Pancreas (tissue), 10 donors: ENCODE data around the gene ITFG1. TPM values are rescaled to one million over a fixed set of nuclear protein-coding genes. Genes with fewer than 3 reads are reported as not detected.
"Not testable (repeated sequence)": the region's sequence is repeated elsewhere in the genome, so short reads cannot be mapped to it uniquely, and the experiment has no call there.

Source experiments
- ATAC-seq, 4 donors: fragments of 200-7000 bp; cut with Tn5 transposase; one replicate each; pipeline versions ENCODE4 v1.8.0 to v1.9.1; 2020; ENCODE audit warnings: mild to moderate bottlenecking in 4 of 4, moderate library complexity in 4 of 4
- DNase-seq, 6 donors: peaks; one replicate each; pipeline ENCODE4 v3.0.0-alpha.2; 2020
- FAIRE-seq: peaks from 2 replicates; lab custom pipeline; 2012; peaks lifted over from hg19 to GRCh38; lab: Jason Lieb, UNC
- H3K27ac ChIP-seq, 4 donors: fragments of 200-600 bp; sonication (generic); 1 replicate in 3 of 4; 2 replicates in 1 of 4; pipeline versions ENCODE4 v1.5.0 to v1.8.0; 2020
- H3K27me3 ChIP-seq, 4 donors: fragments of 200-600 bp; one replicate each; pipeline ENCODE4 v1.8.0; 2021
- H3K36me3 ChIP-seq, 3 donors: fragments of 200-600 bp; sonication (generic) in 1 of 3; one replicate each; pipeline versions ENCODE4 v1.5.0 to v1.8.0; 2020 to 2021
- H3K4me1 ChIP-seq, 3 donors: fragments of 200-600 bp; one replicate each; pipeline ENCODE4 v1.8.0; 2021
- H3K4me3 ChIP-seq, 4 donors: fragments of 200-600 bp; sonication (generic) in 2 of 4; one replicate each; pipeline versions ENCODE4 v1.5.0 to v1.8.0; 2020 to 2021
- H3K9me3 ChIP-seq, 4 donors: fragments of 200-600 bp; one replicate each; pipeline ENCODE4 v1.8.0; 2021
- WGBS, 2 donors: extraction: QIAGEN DNeasy Blood & Tissue Kit; methylation state at CpG; one replicate each; pipeline ENCODE4 v1.1.7; 2013; 5-methylcytosine and 5-hydroxymethylcytosine counted together
- intact Hi-C, 3 donors: fragments of 100-400 bp; cut with DNase I; formaldehyde crosslinking; loops; one replicate each; pipeline versions ENCODE4 v1.11.1 to v1.14.2; 2022
- polyA plus RNA-seq, 2 donors: library from polyadenylated mRNA; stranded (reverse); fragments of 200-250 nt; gene quantifications; one replicate each; pipeline ENCODE4 v1.2.3, GENCODE V29; 2013
- total RNA-seq, 6 donors: library from RNA; stranded (reverse); fragmentation: NEBNext Ultra II Directional in 4 of 6; extraction: Animal tissue kit (Norgen Biotek cat#: 25700) in 4 of 6; gene quantifications; one replicate each; pipeline versions ENCODE4 v1.2.1 to v1.2.4, GENCODE V29; 2021 to 2023
- TF ChIP-seq, protein P1 (sequence below), 4 donors: fragments of 200-600 bp; sonication (generic) in 3 of 4; IDR thresholded peaks; one replicate each; pipeline versions ENCODE4 v1.5.0 to v1.8.0; 2021; ENCODE audit warnings: antibody characterized with exemption in 4 of 4
- donor health status: healthy with polysubstance abuse.
- donor health status: DM: no; HTN: no; CAD: no; lungs with moderate emphysema.
- donor health status: DM: no; HTN: no; CAD: no.
- donor health status: control.
- donor health status: control.
- donor health status: Bipolar disorder and iron deficiency.
- donor health status: DM: yes; HTN: yes; CAD: no.
- donor health status: DM: no; HTN: no; CAD: no.
- donor health status: DM: no; HTN: no; CAD: no.
- donor health status: DM: yes; HTN: yes; CAD: no.

Gene ITFG1
- total and polyA plus RNA-seq, 8 donors, result 5.9 to 33.9 (median 21.2) TPM

DNA sequence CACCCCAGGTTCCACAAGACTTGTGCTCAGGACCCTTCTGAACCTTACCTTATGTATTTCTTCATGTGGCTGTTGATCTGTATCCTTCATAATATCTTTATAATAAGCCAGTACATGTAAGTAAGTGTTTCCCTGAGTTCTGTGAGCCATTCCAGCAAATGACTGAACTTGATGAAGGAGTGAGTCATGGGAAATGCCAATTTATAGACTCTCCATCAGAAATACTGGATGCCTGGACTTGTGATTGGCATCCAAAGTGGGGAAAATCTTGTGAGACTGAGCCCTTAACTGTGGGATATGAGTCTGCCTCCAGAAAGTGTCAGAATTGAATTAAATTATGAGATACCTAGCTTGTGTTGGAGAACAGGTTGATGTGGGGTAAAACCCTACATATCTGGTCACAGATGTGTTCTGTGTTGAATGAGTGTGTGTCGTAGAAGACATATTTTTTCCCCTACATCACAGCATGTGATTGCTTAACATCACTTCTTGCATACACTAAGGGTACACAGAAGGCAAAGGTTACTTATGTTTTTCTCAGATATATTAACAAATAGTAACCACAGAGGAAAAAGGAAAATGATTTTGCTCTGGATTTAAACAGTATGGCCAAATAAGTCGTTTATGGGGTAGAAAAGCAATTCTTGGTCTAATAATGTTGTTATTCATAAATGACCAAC is 247.0 kb downstream of the ITFG1 start:
- no peak for FAIRE-seq
- no peak for DNase-seq
- no peak for ATAC-seq
- H3K27me3 ChIP-seq, result no peaks in the 10 kb centered on the region
- peaks cover 0 to 16% (median 5%) of the 10 kb centered on the region in 3 donors for H3K36me3 ChIP-seq
- H3K27ac ChIP-seq, result no peak overlapping the region
- no peaks in the 10 kb centered on the region for H3K4me1 ChIP-seq
- WGBS, 2 donors, result 87 to 93% methylated on average over 2 of the region's 2 CpGs
- TF ChIP-seq, protein P1, sequence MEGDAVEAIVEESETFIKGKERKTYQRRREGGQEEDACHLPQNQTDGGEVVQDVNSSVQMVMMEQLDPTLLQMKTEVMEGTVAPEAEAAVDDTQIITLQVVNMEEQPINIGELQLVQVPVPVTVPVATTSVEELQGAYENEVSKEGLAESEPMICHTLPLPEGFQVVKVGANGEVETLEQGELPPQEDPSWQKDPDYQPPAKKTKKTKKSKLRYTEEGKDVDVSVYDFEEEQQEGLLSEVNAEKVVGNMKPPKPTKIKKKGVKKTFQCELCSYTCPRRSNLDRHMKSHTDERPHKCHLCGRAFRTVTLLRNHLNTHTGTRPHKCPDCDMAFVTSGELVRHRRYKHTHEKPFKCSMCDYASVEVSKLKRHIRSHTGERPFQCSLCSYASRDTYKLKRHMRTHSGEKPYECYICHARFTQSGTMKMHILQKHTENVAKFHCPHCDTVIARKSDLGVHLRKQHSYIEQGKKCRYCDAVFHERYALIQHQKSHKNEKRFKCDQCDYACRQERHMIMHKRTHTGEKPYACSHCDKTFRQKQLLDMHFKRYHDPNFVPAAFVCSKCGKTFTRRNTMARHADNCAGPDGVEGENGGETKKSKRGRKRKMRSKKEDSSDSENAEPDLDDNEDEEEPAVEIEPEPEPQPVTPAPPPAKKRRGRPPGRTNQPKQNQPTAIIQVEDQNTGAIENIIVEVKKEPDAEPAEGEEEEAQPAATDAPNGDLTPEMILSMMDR (IDR thresholded peaks at IDR 0.05), result no peak
- intact Hi-C loops, result no loop called here
- no peak overlapping the region for H3K4me3 ChIP-seq
- H3K9me3 ChIP-seq, result no peaks in the 10 kb centered on the region

DNA sequence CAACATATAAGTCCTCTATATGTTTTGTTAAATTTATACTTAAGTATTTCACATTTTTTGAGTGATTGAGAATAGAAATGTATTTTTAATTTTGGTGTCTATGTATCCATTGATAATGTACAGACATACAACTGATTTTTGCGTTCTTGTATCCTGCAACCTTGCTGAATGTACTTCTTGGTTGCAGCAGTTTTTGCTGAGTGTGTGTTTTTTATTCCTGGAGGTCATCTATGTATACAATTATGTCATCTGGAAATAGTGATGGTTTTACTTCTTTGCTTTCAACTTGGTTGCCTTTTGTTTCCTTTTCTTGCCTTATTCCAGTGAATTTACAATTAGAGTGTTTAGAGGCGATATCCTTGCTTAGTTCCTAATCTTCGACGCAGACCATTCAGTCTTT is 249.6 kb downstream of the ITFG1 start:
- H3K4me3 ChIP-seq, result no peak overlapping the region
- H3K4me1 ChIP-seq, result no peaks in the 10 kb centered on the region
- H3K27ac ChIP-seq, result no peak overlapping the region
- FAIRE-seq, result no peak
- no peaks in the 10 kb centered on the region for H3K27me3 ChIP-seq
- no peak for DNase-seq
- H3K36me3 ChIP-seq, result no peaks in the 10 kb centered on the region
- H3K9me3 ChIP-seq, result no peaks in the 10 kb centered on the region
- ATAC-seq, result no peak
- intact Hi-C loops, result no loop called here
- TF ChIP-seq, protein P1 (IDR thresholded peaks at IDR 0.05), result no peak
- 97 to 98% methylated on average over 4 of the region's 4 CpGs for WGBS, 2 donors

DNA sequence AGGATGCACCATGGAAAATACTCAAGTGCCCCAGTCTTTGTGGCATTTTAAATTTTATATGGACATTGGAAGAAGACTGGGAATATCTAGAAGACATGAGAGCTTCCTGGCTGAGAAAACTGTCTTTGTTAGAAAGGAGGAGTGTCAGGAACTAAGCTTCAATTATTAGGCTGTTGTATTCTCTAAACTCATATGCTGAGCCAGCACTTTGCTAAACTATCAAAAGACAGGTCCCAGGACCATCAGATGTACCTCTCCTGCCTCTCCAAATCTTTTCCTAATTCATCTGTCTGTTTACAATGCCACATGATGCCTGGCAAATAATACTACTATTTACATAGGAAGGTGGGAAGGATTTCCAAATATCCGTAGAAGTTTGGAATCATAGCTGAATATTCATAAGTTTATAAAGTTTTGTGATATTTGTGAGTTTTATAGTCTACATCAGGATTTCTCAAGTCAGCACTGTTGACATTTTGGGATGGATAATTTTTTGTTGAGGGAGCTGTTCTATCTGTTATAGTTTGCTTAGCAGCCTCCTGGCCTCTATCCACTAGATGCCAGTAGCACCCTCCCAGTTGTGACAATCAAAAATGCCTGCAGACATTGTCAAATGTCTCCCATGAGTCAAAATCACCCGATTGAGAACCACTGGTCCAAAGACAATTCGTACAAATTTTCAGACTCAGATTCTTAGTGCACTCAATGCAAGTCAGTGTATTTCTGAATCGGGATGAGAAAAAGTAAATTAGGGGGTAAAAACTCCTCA is 255.9 kb downstream of the ITFG1 start:
- no peaks in the 10 kb centered on the region for H3K36me3 ChIP-seq
- no peaks in the 10 kb centered on the region for H3K9me3 ChIP-seq
- no peaks in the 10 kb centered on the region for H3K27me3 ChIP-seq
- no peak for ATAC-seq
- H3K27ac ChIP-seq, result no peak overlapping the region
- 75 to 85% methylated on average over 4 of the region's 4 CpGs for WGBS, 2 donors
- DNase-seq, result no peak
- no peaks in the 10 kb centered on the region for H3K4me1 ChIP-seq
- TF ChIP-seq, protein P1 (IDR thresholded peaks at IDR 0.05), result no peak
- no peak for FAIRE-seq
- H3K4me3 ChIP-seq, result no peak overlapping the region
- intact Hi-C loops, result no loop called here

DNA sequence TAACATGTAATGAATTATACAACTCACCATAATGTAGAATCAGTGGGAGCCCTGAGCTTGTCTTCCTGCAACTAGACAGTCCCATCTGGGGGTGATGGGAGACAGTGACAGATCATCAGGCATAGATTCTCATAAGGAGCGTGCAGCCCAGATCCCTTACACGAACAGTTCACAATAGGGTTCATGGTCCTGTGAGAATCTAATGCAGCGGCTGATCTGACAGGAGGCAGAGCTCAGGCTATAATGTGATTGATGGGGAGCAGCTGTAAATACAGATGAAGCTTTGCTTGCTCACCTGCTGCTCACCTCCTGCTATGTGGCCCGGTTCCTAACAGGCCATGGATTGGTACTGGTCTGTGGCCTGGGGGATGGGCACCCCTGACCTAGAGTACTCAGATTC is 257.4 kb downstream of the ITFG1 start:
- ATAC-seq, intact Hi-C loops: not testable (repeated sequence)

DNA sequence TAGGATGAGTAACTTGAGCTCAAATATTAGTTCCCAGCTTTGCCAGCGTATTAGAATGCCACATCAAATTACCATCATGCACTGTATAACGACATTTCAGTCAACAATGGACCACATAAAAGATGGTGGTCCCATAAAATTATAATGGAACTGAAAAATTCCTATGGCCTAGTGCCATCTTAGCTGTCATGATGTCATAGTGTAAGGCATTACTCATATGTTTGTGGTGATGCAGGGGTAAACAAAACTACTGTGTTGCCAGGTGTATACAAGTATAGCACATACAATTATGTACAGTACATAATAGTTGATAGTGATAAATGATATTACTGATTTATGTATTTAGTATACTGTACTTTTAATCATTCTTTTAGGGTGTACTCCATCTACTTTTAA is 262.7 kb downstream of the ITFG1 start:
- no peak overlapping the region for H3K27ac ChIP-seq
- H3K27me3 ChIP-seq, result no peaks in the 10 kb centered on the region
- ATAC-seq (no peak), FAIRE-seq (no peak), DNase-seq (no peak)
- WGBS, 2 donors, result 96 to 97% methylated on average over 2 of the region's 2 CpGs
- H3K9me3 ChIP-seq, result no peaks in the 10 kb centered on the region
- TF ChIP-seq, protein P1 (IDR thresholded peaks at IDR 0.05), result no peak
- no peaks in the 10 kb centered on the region for H3K4me1 ChIP-seq
- no peak overlapping the region for H3K4me3 ChIP-seq
- H3K36me3 ChIP-seq, result no peaks in the 10 kb centered on the region
- intact Hi-C loops, result no loop called here

More for the DNA sequence above, 257.4 kb downstream of the ITFG1 start:
- not testable (repeated sequence) for H3K27me3 ChIP-seq, H3K27ac ChIP-seq, H3K4me3 ChIP-seq, DNase-seq, FAIRE-seq, H3K36me3 ChIP-seq, H3K9me3 ChIP-seq, H3K4me1 ChIP-seq
- 82 to 87% methylated on average over 4 of the region's 4 CpGs for WGBS, 2 donors
